Right ventricle myocardium inferior (tissue), 1 donor: ENCODE results near the gene LSM3. TPM values are rescaled to one million over a fixed set of nuclear protein-coding genes. Genes with fewer than 3 reads are reported as not detected.

Source experiments
- ATAC-seq: fragments of 200-7000 bp; cut with Tn5 transposase; one replicate; pipeline ENCODE4 v1.9.1; 2020; ENCODE audit warnings: mild to moderate bottlenecking, moderate library complexity
- DNase-seq: peaks from one replicate; pipeline ENCODE4 v3.0.0; 2021; ENCODE audit errors: missing footprints
- intact Hi-C: fragments of 100-400 bp; cut with DNase I; formaldehyde crosslinking; loops from one replicate; pipeline ENCODE4 v1.11.0; 2022
- long read RNA-seq: library from polyadenylated mRNA; unstranded; transcript quantifications from one replicate; pipeline ENCODE4 v2.0.0, GENCODE V29; 2021
- total RNA-seq: library from RNA; stranded (reverse); fragmentation: NEBNext Ultra II Directional; extraction: Animal tissue kit (Norgen Biotek cat#: 25700); gene quantifications from one replicate; pipeline ENCODE4 v1.2.1, GENCODE V29; 2021
- donor health status: DM: no; HTN: yes; CAD: no; lungs with severe emphysema.

LSM3 gene
- total RNA-seq: 17.2 TPM
- long read RNA-seq, transcript LSM3-201 (4 exons, 3,815 nt): major isoform, 25 of 37 reads
- long read RNA-seq, partial matches to known transcripts: 0 of 37 reads
- long read RNA-seq, other reads (novel, unspliced or antisense): 12 of 37 reads

GRCh38 chr3:14178247-14179113, at the start of gene LSM3, which contains the start of gene XPC:
Gene LSM3, plus strand, starts transcription at chr3:14178817. Its CDS starts 44 bp downstream, at chr3:14178861.
Gene XPC, minus strand, starts transcription at chr3:14178601. Its CDS starts 33 bp downstream, at chr3:14178568.
- intact Hi-C loops: loop anchor here (1.0 to 10.0 kb wide), 2 partner anchors 54 to 284 kb away; partner anchors contain the start of gene CHCHD4
- peak; percentile 100 for ATAC-seq

GRCh38 chr3:14129296-14129695, 49.3 kb upstream of the LSM3 start:
- DNase-seq: no peak
- no peak for ATAC-seq
- intact Hi-C loops: no loop called here

More at GRCh38 chr3:14178247-14179113, at the start of gene LSM3, which contains the start of gene XPC:
- peak; percentile 98 for DNase-seq

GRCh38 chr3:14130230-14130629, 48.4 kb upstream of the LSM3 start:
- intact Hi-C loops: no loop called here
- no peak for ATAC-seq
- DNase-seq: no peak

- ATAC-seq (no peak), DNase-seq (no peak)
- intact Hi-C loops: no loop called here
These were observed 47.9 kb upstream of the LSM3 start for GRCh38 chr3:14130707-14131106.

- no peak for ATAC-seq
- peak; percentile 48 for DNase-seq
- intact Hi-C loops: no loop called here
These were observed 47.5 kb upstream of the LSM3 start for GRCh38 chr3:14131134-14131533.

- intact Hi-C loops: no loop called here
- no peak for DNase-seq
- ATAC-seq: no peak
These were observed 46.5 kb upstream of the LSM3 start for GRCh38 chr3:14132120-14132519.

- intact Hi-C loops: no loop called here
- no peak for ATAC-seq
- no peak for DNase-seq
These were observed 45.9 kb upstream of the LSM3 start for GRCh38 chr3:14132689-14133088.

- DNase-seq (no peak), ATAC-seq (no peak)
- intact Hi-C loops: no loop called here
These were observed 45.3 kb upstream of the LSM3 start for GRCh38 chr3:14133188-14133800.

GRCh38 chr3:14133876-14134275, 44.7 kb upstream of the LSM3 start:
- no peak for DNase-seq
- intact Hi-C loops: no loop called here
- ATAC-seq: no peak

- intact Hi-C loops: no loop called here
These were observed 44.3 kb upstream of the LSM3 start for GRCh38 chr3:14134291-14134690.

GRCh38 chr3:14135581-14135980, 43.0 kb upstream of the LSM3 start:
- DNase-seq (peak; percentile 47), ATAC-seq (no peak)
- intact Hi-C loops: no loop called here

More at GRCh38 chr3:14134291-14134690, 44.3 kb upstream of the LSM3 start:
- DNase-seq: no peak
- ATAC-seq: no peak

GRCh38 chr3:14137004-14137403, 41.6 kb upstream of the LSM3 start:
- ATAC-seq: no peak
- no peak for DNase-seq
- intact Hi-C loops: no loop called here

- no peak for ATAC-seq
- peak; percentile 50 for DNase-seq
These were observed 41.2 kb upstream of the LSM3 start for GRCh38 chr3:14137445-14137844.

GRCh38 chr3:14138109-14138877, 40.3 kb upstream of the LSM3 start:
- ATAC-seq (no peak), DNase-seq (no peak)
- intact Hi-C loops: no loop called here

More at GRCh38 chr3:14137445-14137844, 41.2 kb upstream of the LSM3 start:
- intact Hi-C loops: no loop called here

GRCh38 chr3:14138878-14139655, 39.5 kb upstream of the LSM3 start:
- intact Hi-C loops: no loop called here
- DNase-seq (peak; percentile 43), ATAC-seq (no peak)

GRCh38 chr3:14139771-14140170, 38.8 kb upstream of the LSM3 start:
- DNase-seq (peak; percentile 50), ATAC-seq (no peak)
- intact Hi-C loops: no loop called here

GRCh38 chr3:14140668-14141067, 37.9 kb upstream of the LSM3 start:
- DNase-seq: no peak
- intact Hi-C loops: no loop called here

GRCh38 chr3:14141144-14141543, 37.5 kb upstream of the LSM3 start:
- ATAC-seq (no peak), DNase-seq (no peak)
- intact Hi-C loops: no loop called here

More at GRCh38 chr3:14140668-14141067, 37.9 kb upstream of the LSM3 start:
- no peak for ATAC-seq
